Right lobe of liver (tissue), 6 donors: ENCODE results near the gene HAUS7. TPM values are rescaled to one million over a fixed set of nuclear protein-coding genes. Genes with fewer than 3 reads are reported as not detected.

ENCODE experiments used
- ATAC-seq, 4 donors: fragments of 200-7000 bp; cut with Tn5 transposase; one replicate each; pipeline ENCODE4 v1.9.1; 2020; ENCODE audit warnings: mild to moderate bottlenecking in 4 of 4, moderate library complexity in 4 of 4
- DNase-seq, 3 donors: peaks; one replicate each; pipeline ENCODE4 v3.0.0-alpha.2; 2020
- H3K27ac ChIP-seq, 3 donors: fragments of 200-600 bp; one replicate each; pipeline ENCODE4 v1.8.0; 2022
- H3K27me3 ChIP-seq, 2 donors: fragments of 200-600 bp; one replicate each; pipeline ENCODE4 v1.8.0; 2022
- H3K36me3 ChIP-seq, 4 donors: fragments of 200-600 bp; sonication (generic) in 1 of 4; one replicate each; pipeline versions ENCODE4 v1.5.1 to v1.8.0; 2017 to 2022; ENCODE audit warnings: control low read depth in 1 of 4
- H3K4me1 ChIP-seq, 4 donors: fragments of 200-600 bp; sonication (generic) in 1 of 4; one replicate each; pipeline versions ENCODE4 v1.5.1 to v1.8.0; 2017 to 2022; ENCODE audit warnings: control low read depth in 1 of 4
- H3K4me3 ChIP-seq, 3 donors: fragments of 200-600 bp; one replicate each; pipeline ENCODE4 v1.8.0; 2022
- H3K9me3 ChIP-seq, 4 donors: fragments of 200-600 bp; sonication (generic) in 1 of 4; one replicate each; pipeline versions ENCODE4 v1.5.1 to v1.8.0; 2017 to 2022; ENCODE audit warnings: control low read depth in 1 of 4
- POLR2A ChIP-seq: fragments of 450-650 bp; IDR thresholded peaks from one replicate; pipeline ENCODE4 v1.6.1; 2017; ENCODE audit warnings: antibody characterized with exemption, mild to moderate bottlenecking
- WGBS: methylation state at CpG from one replicate; pipeline ENCODE4 v1.1.6; 2018; ENCODE audit warnings: low coverage, low lambda C conversion rate; ENCODE audit not compliant: insufficient coverage; ENCODE audit errors: missing lambda C conversion rate; 5-methylcytosine and 5-hydroxymethylcytosine counted together
- intact Hi-C, 2 donors: fragments of 100-400 bp; cut with DNase I; formaldehyde crosslinking; loops; one replicate each; pipeline versions ENCODE4 v1.11.2 to v1.14.1; 2022
- total RNA-seq, 6 experiments: library from RNA; depleted of rRNA in 2 of 6; stranded (reverse); fragments of >200 nt in 2 of 6; fragmentation: NEBNext Ultra II Directional in 3 of 6; extraction: Animal tissue kit (Norgen Biotek cat#: 25700) in 3 of 6; gene quantifications; one replicate each; pipeline versions ENCODE4 v1.1.0 to v1.2.4, GENCODE V29; 2016 to 2023
- TF ChIP-seq, protein P1 (sequence below), 4 donors: fragments of 200-600 bp in 3 of 4; fragments of 450-650 bp in 1 of 4; IDR thresholded peaks; one replicate each; pipeline versions ENCODE4 v1.5.1 to v1.8.0; 2016 to 2022; ENCODE audit warnings: antibody characterized with exemption in 4 of 4, mild to moderate bottlenecking in 2 of 4
- donor health status: DM: no; HTN: yes; CAD: no.
- donor health status: DM: no; HTN: no; CAD: no.
- donor health status: DM: no; HTN: no; CAD: no.
- donor health status: DM: no; HTN: yes; CAD: no.
- donor health status: DM: no; HTN: yes; CAD: no.

The HAUS7 gene
- total RNA-seq, 6 experiments from 2014 or later, result 5.6 to 14.9 (median 8.8) TPM

DNA sequence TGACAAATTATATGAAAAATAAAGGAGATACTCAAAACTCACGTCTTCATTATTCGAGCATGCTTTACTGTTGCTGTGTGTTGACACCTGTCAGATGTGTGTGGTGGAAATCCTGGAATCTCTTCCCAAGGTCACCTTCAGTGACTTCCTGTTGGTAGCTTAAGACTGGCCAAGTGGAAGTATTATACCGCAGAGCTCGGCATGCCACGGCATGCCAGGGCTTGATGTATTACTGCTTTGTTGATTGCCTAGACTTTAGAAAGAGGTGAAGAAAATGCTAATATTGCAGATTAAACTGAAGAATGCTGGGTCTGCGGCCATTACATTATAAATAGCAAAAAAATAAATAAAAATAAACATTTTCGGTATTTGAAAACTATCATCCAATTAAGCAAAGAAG lies 29.1 kb downstream of the HAUS7 start:
- ATAC-seq (no peak), DNase-seq (no peak)
- Histone ChIP-seq H3K36me3 (no peaks in the 10 kb centered on the region), H3K9me3 (no peaks in the 10 kb centered on the region), H3K4me1 (no peaks in the 10 kb centered on the region), H3K4me3 (no peak overlapping the region), H3K27ac (no peak overlapping the region), H3K27me3 (no peaks in the 10 kb centered on the region)
- WGBS, result 51% methylated on average over 7 of the region's 7 CpGs
- no peak for TF ChIP-seq POLR2A
- intact Hi-C loops, result no loop called here

DNA sequence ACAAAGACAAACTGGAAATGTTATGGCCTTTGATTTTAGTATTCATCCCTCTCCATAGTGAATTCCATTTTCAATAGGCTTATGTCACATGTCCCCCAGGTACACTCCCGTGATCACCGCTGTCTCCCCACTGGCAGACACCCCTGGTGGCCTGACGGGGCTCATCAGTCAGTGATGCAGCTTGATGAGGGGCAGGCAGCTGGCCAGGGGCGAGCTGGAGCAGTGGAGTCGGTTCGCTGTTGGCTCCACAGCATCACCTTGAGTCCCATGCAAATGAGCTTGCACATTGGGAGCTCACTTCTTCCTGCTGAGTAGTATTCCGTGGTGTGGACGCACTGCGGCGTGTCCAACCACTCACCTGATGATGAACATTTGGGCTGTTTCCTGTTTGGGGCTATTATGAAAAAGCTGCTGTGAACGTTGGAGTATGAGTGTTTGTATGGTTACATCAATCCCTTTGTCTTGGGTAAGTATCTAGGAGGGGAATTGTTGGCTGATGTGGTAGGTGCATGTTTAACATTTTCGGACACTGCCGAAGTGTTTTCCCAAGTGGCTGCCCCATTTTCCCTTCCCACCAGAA lies 29.7 kb downstream of the HAUS7 start:
- Histone ChIP-seq H3K27ac (no peak overlapping the region), H3K27me3 (no peaks in the 10 kb centered on the region), H3K4me3 (no peak overlapping the region), H3K4me1 (no peaks in the 10 kb centered on the region), H3K36me3 (no peaks in the 10 kb centered on the region), H3K9me3 (no peaks in the 10 kb centered on the region)
- no peak for TF ChIP-seq POLR2A
- TF ChIP-seq, protein P1, sequence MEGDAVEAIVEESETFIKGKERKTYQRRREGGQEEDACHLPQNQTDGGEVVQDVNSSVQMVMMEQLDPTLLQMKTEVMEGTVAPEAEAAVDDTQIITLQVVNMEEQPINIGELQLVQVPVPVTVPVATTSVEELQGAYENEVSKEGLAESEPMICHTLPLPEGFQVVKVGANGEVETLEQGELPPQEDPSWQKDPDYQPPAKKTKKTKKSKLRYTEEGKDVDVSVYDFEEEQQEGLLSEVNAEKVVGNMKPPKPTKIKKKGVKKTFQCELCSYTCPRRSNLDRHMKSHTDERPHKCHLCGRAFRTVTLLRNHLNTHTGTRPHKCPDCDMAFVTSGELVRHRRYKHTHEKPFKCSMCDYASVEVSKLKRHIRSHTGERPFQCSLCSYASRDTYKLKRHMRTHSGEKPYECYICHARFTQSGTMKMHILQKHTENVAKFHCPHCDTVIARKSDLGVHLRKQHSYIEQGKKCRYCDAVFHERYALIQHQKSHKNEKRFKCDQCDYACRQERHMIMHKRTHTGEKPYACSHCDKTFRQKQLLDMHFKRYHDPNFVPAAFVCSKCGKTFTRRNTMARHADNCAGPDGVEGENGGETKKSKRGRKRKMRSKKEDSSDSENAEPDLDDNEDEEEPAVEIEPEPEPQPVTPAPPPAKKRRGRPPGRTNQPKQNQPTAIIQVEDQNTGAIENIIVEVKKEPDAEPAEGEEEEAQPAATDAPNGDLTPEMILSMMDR (IDR thresholded peaks at IDR 0.05), result no peak
- ATAC-seq, result no peak
- intact Hi-C loops, result no loop called here
- 53% methylated on average over 12 of the region's 13 CpGs for WGBS
- no peak for DNase-seq

DNA sequence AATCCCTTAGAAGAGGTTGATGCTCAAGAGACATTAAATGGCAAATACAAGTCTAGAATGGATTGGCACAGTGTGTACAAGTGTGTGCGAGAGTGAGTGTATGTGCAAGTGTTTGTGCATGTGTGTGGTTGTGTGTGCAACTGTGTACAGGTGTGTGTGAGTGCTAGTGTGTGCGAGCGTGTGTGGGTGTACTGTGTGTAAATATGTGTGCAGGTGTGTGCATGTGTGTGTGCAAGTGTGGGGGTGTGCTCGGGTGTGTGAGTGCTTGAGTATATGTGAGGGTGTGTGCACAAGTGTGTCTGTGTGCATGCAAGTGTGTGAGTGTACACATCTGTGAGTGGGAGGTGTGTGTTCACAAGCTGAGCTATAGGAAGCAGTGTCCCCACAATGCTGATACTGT lies 30.4 kb downstream of the HAUS7 start:
- no peaks in the 10 kb centered on the region for H3K36me3 ChIP-seq
- ATAC-seq (no peak), DNase-seq (no peak)
- H3K9me3 ChIP-seq, result no peaks in the 10 kb centered on the region
- H3K27me3 ChIP-seq, result no peaks in the 10 kb centered on the region
- WGBS, result 80% methylated on average over 4 of the region's 4 CpGs
- intact Hi-C loops, result no loop called here
- no peak for TF ChIP-seq POLR2A
- TF ChIP-seq, protein P1 (IDR thresholded peaks at IDR 0.05), result no peak
- no peaks in the 10 kb centered on the region for H3K4me1 ChIP-seq
- H3K27ac ChIP-seq, result no peak overlapping the region
- no peak overlapping the region for H3K4me3 ChIP-seq

DNA sequence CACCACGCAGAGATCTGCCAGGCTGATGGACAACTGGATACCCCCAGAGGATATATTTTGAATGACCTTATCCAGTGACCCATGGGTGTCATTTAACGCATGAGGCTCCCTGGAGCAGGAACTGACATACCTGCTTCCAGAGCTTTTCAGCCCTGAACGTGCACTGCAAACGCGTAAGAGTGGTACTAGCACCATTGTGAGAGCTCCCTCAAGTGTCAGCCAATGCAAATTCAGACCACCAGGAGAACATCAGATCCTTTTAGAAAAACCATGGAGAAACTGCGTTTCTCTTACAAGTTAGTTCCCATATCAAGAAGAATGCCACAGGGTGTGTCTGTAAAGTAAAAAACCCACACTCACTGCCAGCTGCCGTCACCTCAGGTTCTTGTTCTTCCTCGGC lies 31.8 kb downstream of the HAUS7 start:
- Histone ChIP-seq H3K4me3 (no peak overlapping the region), H3K36me3 (no peaks in the 10 kb centered on the region), H3K9me3 (no peaks in the 10 kb centered on the region), H3K27me3 (no peaks in the 10 kb centered on the region), H3K27ac (no peak overlapping the region), H3K4me1 (no peaks in the 10 kb centered on the region)
- TF ChIP-seq POLR2A, result no peak
- TF ChIP-seq, protein P1 (IDR thresholded peaks at IDR 0.05), result peak; percentile 10 to 41 (median 26)
- WGBS, result 31% methylated on average over 7 of the region's 8 CpGs
- ATAC-seq, result peak; percentile 54 to 76 (median 66)
- intact Hi-C loops, result no loop called here
- no peak for DNase-seq

DNA sequence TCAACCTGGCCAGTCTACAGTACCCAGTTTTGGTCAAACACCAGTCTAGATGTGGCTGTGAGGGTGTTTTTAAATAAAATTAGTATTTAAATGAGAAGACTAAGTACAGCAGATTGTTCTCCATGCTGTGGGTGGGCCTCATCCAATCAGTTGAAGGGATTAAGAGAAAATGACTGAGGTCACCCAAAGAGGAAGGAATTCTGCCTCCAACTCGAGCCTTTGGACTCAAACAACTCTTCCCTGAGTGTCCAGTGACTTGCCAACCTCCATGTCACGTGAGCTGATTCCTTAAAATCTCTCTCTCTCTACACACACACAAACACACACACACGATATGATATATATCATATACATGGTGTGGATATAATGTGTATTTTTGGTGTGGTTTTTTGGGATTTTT lies 34.5 kb downstream of the HAUS7 start:
- no peak for ATAC-seq
- Histone ChIP-seq H3K4me1 (no peaks in the 10 kb centered on the region), H3K27ac (no peak overlapping the region), H3K9me3 (no peaks in the 10 kb centered on the region), H3K36me3 (no peaks in the 10 kb centered on the region), H3K4me3 (no peak overlapping the region), H3K27me3 (peaks cover 0 to 7% of the 10 kb centered on the region in 2 donors)
- intact Hi-C loops, result no loop called here
- no peak for TF ChIP-seq POLR2A
- TF ChIP-seq, protein P1 (IDR thresholded peaks at IDR 0.05), result no peak
- DNase-seq, result no peak
- WGBS, result 40% methylated on average over 3 of the region's 3 CpGs
